ENCODE data around the gene TSHZ1. TPM values are rescaled to one million over a fixed set of nuclear protein-coding genes. Genes with fewer than 3 reads are reported as not detected.

Gene TSHZ1
- total and polyA plus RNA-seq, 2 donors from 2014 or later: 7.0 to 31.3 TPM

- TF ChIP-seq CTCF (IDR thresholded peaks at IDR 0.05; ENCODE audit: borderline replicate concordance, extremely low read depth, insufficient read depth): no peak
- intact Hi-C loops (cut with DNase I): no loop called here
- H3K4me3 ChIP-seq (ENCODE audit: low read length in 3 of 3): no peak overlapping the region
- peaks cover 4 to 8% (median 5%) of the 10 kb centered on the region in 3 donors for H3K4me1 ChIP-seq (ENCODE audit: control insufficient read depth in 2 of 3, insufficient read depth in 2 of 3, low read depth in 1 of 3, low read length in 3 of 3)
- no peaks in the 10 kb centered on the region for H3K9me3 ChIP-seq (ENCODE audit: control insufficient read depth in 2 of 3, insufficient read depth in 1 of 3, low read length in 3 of 3)
- no peak overlapping the region for H3K9ac ChIP-seq (ENCODE audit: low read length in 3 of 3)
- no peaks in the 10 kb centered on the region for H3K36me3 ChIP-seq (ENCODE audit: control insufficient read depth in 2 of 3, insufficient read depth in 3 of 3, low read length in 3 of 3)
- no peaks in the 10 kb centered on the region for H3K27me3 ChIP-seq (ENCODE audit: control insufficient read depth, insufficient read depth, low read length)
- no peak overlapping the region for H3K27ac ChIP-seq (ENCODE audit: low read depth in 2 of 2, low read length in 2 of 2)
- no peak for FAIRE-seq
- DNase-seq: no peak
Measured at GRCh38 chr18:75268364-75268646, 57.7 kb downstream of the TSHZ1 start.

- intact Hi-C loops (cut with DNase I): no loop called here
- no peaks in the 10 kb centered on the region for H3K9me3 ChIP-seq (ENCODE audit: control insufficient read depth in 2 of 3, insufficient read depth in 1 of 3, low read length in 3 of 3)
- no peak for FAIRE-seq
- H3K36me3 ChIP-seq (ENCODE audit: control insufficient read depth in 2 of 3, insufficient read depth in 3 of 3, low read length in 3 of 3): no peaks in the 10 kb centered on the region
- no peak for TF ChIP-seq CTCF (IDR thresholded peaks at IDR 0.05; ENCODE audit: borderline replicate concordance, extremely low read depth, insufficient read depth)
- H3K4me1 ChIP-seq (ENCODE audit: control insufficient read depth in 2 of 3, insufficient read depth in 2 of 3, low read depth in 1 of 3, low read length in 3 of 3): peaks cover 4 to 8% (median 5%) of the 10 kb centered on the region in 3 donors
- H3K4me3 ChIP-seq (ENCODE audit: low read length in 3 of 3): no peak overlapping the region
- no peaks in the 10 kb centered on the region for H3K27me3 ChIP-seq (ENCODE audit: control insufficient read depth, insufficient read depth, low read length)
- peak in 2 of 5 donors; percentile 32 to 49 for DNase-seq
- no peak overlapping the region for H3K9ac ChIP-seq (ENCODE audit: low read length in 3 of 3)
- no peak overlapping the region for H3K27ac ChIP-seq (ENCODE audit: low read depth in 2 of 2, low read length in 2 of 2)
Measured at GRCh38 chr18:75269124-75269680, 58.6 kb downstream of the TSHZ1 start.

GRCh38 chr18:75269696-75270095, 59.1 kb downstream of the TSHZ1 start:
- Histone ChIP-seq H3K9me3 (ENCODE audit: control insufficient read depth in 2 of 3, insufficient read depth in 1 of 3, low read length in 3 of 3) (no peaks in the 10 kb centered on the region), H3K4me1 (ENCODE audit: control insufficient read depth in 2 of 3, insufficient read depth in 2 of 3, low read depth in 1 of 3, low read length in 3 of 3) (peaks cover 4 to 8% (median 5%) of the 10 kb centered on the region in 3 donors), H3K27me3 (ENCODE audit: control insufficient read depth, insufficient read depth, low read length) (no peaks in the 10 kb centered on the region), H3K9ac (ENCODE audit: low read length in 3 of 3) (no peak overlapping the region), H3K36me3 (ENCODE audit: control insufficient read depth in 2 of 3, insufficient read depth in 3 of 3, low read length in 3 of 3) (no peaks in the 10 kb centered on the region), H3K4me3 (ENCODE audit: low read length in 3 of 3) (no peak overlapping the region), H3K27ac (ENCODE audit: low read depth in 2 of 2, low read length in 2 of 2) (no peak overlapping the region)
- FAIRE-seq (no peak), DNase-seq (no peak)
- TF ChIP-seq CTCF (IDR thresholded peaks at IDR 0.05; ENCODE audit: borderline replicate concordance, extremely low read depth, insufficient read depth): no peak
- intact Hi-C loops (cut with DNase I): no loop called here

GRCh38 chr18:75271952-75272351, 61.4 kb downstream of the TSHZ1 start:
- Histone ChIP-seq H3K36me3 (ENCODE audit: control insufficient read depth in 2 of 3, insufficient read depth in 3 of 3, low read length in 3 of 3) (no peaks in the 10 kb centered on the region), H3K9ac (ENCODE audit: low read length in 3 of 3) (no peak overlapping the region), H3K9me3 (ENCODE audit: control insufficient read depth in 2 of 3, insufficient read depth in 1 of 3, low read length in 3 of 3) (no peaks in the 10 kb centered on the region), H3K4me3 (ENCODE audit: low read length in 3 of 3) (no peak overlapping the region), H3K27ac (ENCODE audit: low read depth in 2 of 2, low read length in 2 of 2) (no peak overlapping the region), H3K27me3 (ENCODE audit: control insufficient read depth, insufficient read depth, low read length) (no peaks in the 10 kb centered on the region), H3K4me1 (ENCODE audit: control insufficient read depth in 2 of 3, insufficient read depth in 2 of 3, low read depth in 1 of 3, low read length in 3 of 3) (peaks cover 3 to 8% (median 4%) of the 10 kb centered on the region in 3 donors)
- TF ChIP-seq CTCF (IDR thresholded peaks at IDR 0.05; ENCODE audit: borderline replicate concordance, extremely low read depth, insufficient read depth): no peak
- intact Hi-C loops (cut with DNase I): no loop called here
- no peak for FAIRE-seq
- DNase-seq: no peak
